OCI-LY7 (cell line): ENCODE results near the gene PCARE. TPM values are rescaled to one million over a fixed set of nuclear protein-coding genes. Genes with fewer than 3 reads are reported as not detected.

Experiments used
- BruUV-seq: library from RNA; stranded (reverse); fragments of 400-500 nt; replicated peaks from 2 replicates; lab custom pipeline; 2021; lab: Mats Ljungman, UMichigan
- CTCF ChIA-PET: fragments of 300-600 bp; sonication (Branson Sonifier 250); formaldehyde crosslinking; loops from one replicate; lab custom pipeline; 2022; ENCODE audit warnings: antibody characterized with exemption; ENCODE audit not compliant: unreplicated experiment; lab: Charles Lee
- POLR2A ChIA-PET: fragments of 300-600 bp; sonication (Branson Sonifier 250); formaldehyde crosslinking; loops from one replicate; lab custom pipeline; 2022; ENCODE audit warnings: antibody characterized with exemption; lab: Charles Lee
- DNase-seq: peaks from one replicate; pipeline ENCODE4 v3.0.0-alpha.2; 2015; ENCODE audit warnings: low spot score
- H2AFZ ChIP-seq: fragments of 200-600 bp; sonication (generic), shearing (Covaris generic); 2 replicates; pipeline ENCODE4 v1.6.1; 2014; ENCODE audit warnings: mild to moderate bottlenecking, antibody characterized with exemption, low read length, moderate library complexity
- H3K27ac ChIP-seq: fragments of 200-600 bp; sonication (generic); 2 replicates; pipeline ENCODE4 v1.5.1; 2014; ENCODE audit warnings: mixed run types, low read depth, mild to moderate bottlenecking, moderate library complexity, low read length, inconsistent platforms; ENCODE audit not compliant: poor library complexity, severe bottlenecking
- H3K36me3 ChIP-seq: fragments of 200-600 bp; sonication (generic); 2 replicates; pipeline ENCODE4 v1.6.1; 2014; ENCODE audit warnings: mild to moderate bottlenecking, antibody characterized with exemption, low read length, moderate library complexity, mixed read lengths; ENCODE audit not compliant: insufficient read depth
- H3K4me1 ChIP-seq: fragments of 200-600 bp; sonication (generic); 2 replicates; pipeline ENCODE4 v1.5.1; 2014; ENCODE audit warnings: mild to moderate bottlenecking, low read length; ENCODE audit not compliant: insufficient read depth, poor library complexity, severe bottlenecking
- H3K4me2 ChIP-seq: fragments of 200-600 bp; sonication (generic); 2 replicates; pipeline ENCODE4 v1.6.1; 2014; ENCODE audit warnings: mild to moderate bottlenecking, low read length
- H3K4me3 ChIP-seq: fragments of 200-600 bp; sonication (generic); 2 replicates; pipeline ENCODE4 v1.5.1; 2014; ENCODE audit warnings: mild to moderate bottlenecking, low read depth, low read length; ENCODE audit not compliant: poor library complexity, severe bottlenecking
- H3K79me2 ChIP-seq: fragments of 200-600 bp; sonication (generic); 2 replicates; pipeline ENCODE4 v1.6.1; 2016; ENCODE audit warnings: low read depth, mild to moderate bottlenecking, low read length, moderate library complexity, mixed read lengths; ENCODE audit not compliant: insufficient read depth
- H3K9me2 ChIP-seq: fragments of 200-600 bp; sonication (generic); 2 replicates; pipeline ENCODE4 v1.6.1; 2016; ENCODE audit warnings: mild to moderate bottlenecking, low read length, mixed read lengths; ENCODE audit not compliant: insufficient read depth
- H3K9me3 ChIP-seq: fragments of 200-600 bp; sonication (generic); 2 replicates; pipeline ENCODE4 v1.6.1; 2014; ENCODE audit warnings: mild to moderate bottlenecking, mixed run types, low read length, mixed read lengths
- H4K20me1 ChIP-seq: fragments of 200-600 bp; sonication (generic); 2 replicates; pipeline ENCODE4 v1.6.1; 2014; ENCODE audit warnings: mild to moderate bottlenecking, antibody characterized with exemption, low read length, moderate library complexity, mixed read lengths; ENCODE audit not compliant: insufficient read depth
- CTCF ChIP-seq: fragments of 200-600 bp; sonication (generic); conservative IDR thresholded peaks from 2 replicates; pipeline ENCODE4 v1.5.1; 2014; ENCODE audit warnings: mild to moderate bottlenecking, antibody characterized with exemption, low read length, moderate library complexity, mixed read lengths
- EZH2phosphoT487 ChIP-seq: fragments of 200-600 bp; sonication (generic); IDR thresholded peaks from 2 replicates; pipeline ENCODE4 v1.6.1; 2018; ENCODE audit warnings: low read depth, borderline replicate concordance, mild to moderate bottlenecking, mixed run types, antibody characterized with exemption, low read length, moderate library complexity, mixed read lengths
- intact Hi-C: fragments of 100-400 bp; cut with micrococcal nuclease; formaldehyde crosslinking; loops from one replicate; pipeline ENCODE4 v1.10.0; 2022; ENCODE audit not compliant: unreplicated experiment
- total RNA-seq, 2 experiments: library from RNA; depleted of rRNA in 1 of 2; stranded (reverse); fragments of >200 nt in 1 of 2; shearing (Covaris generic) in 1 of 2; gene quantifications; 2 replicates each; pipeline ENCODE4 v1.2.3, GENCODE V29; 2014 to 2022

PCARE gene
- total RNA-seq, 2 experiments from 2014 or later, result not detected

GRCh38 chr2:29059624-29060023 lies 14.7 kb downstream of the PCARE start:
- DNase-seq, result no peak
- intact Hi-C loops, result no loop called here
- Histone ChIP-seq H3K9me3 (no peaks in the 10 kb centered on the region), H3K4me1 (no peaks in the 10 kb centered on the region), H3K27ac (no peak overlapping the region), H3K79me2 (no peaks in the 10 kb centered on the region), H3K9me2 (no peaks in the 10 kb centered on the region), H3K4me3 (no peak overlapping the region), H2AFZ (no peak overlapping the region), H3K36me3 (no peaks in the 10 kb centered on the region), H4K20me1 (no peaks in the 10 kb centered on the region), H3K4me2 (no peak overlapping the region)
- ChIA-PET CTCF (no interaction called here), POLR2A (no interaction called here)
- TF ChIP-seq EZH2phosphoT487 (no peak), CTCF (no peak)
- BruUV-seq, result no TSS peak

GRCh38 chr2:29057006-29057405 lies 17.3 kb downstream of the PCARE start:
- POLR2A ChIA-PET, result interaction anchor here (0.5 to 0.6 kb wide), 2 partner anchors 537 to 1778 kb away, joined by 3 read pairs; no protein-coding TSS in a partner anchor
- intact Hi-C loops, result no loop called here
- CTCF ChIA-PET, result no interaction called here
- H3K4me2 ChIP-seq, result no peak overlapping the region
- no peaks in the 10 kb centered on the region for H3K36me3 ChIP-seq
- H3K9me2 ChIP-seq, result no peaks in the 10 kb centered on the region
- no peak overlapping the region for H3K4me3 ChIP-seq
- no peaks in the 10 kb centered on the region for H3K79me2 ChIP-seq
- H3K9me3 ChIP-seq, result no peaks in the 10 kb centered on the region
- BruUV-seq, result no TSS peak
- DNase-seq, result no peak
- H3K27ac ChIP-seq, result no peak overlapping the region
- no peaks in the 10 kb centered on the region for H4K20me1 ChIP-seq
- H2AFZ ChIP-seq, result no peak overlapping the region
- H3K4me1 ChIP-seq, result no peaks in the 10 kb centered on the region
- TF ChIP-seq EZH2phosphoT487, result no peak
- TF ChIP-seq CTCF, result no peak

- BruUV-seq, result no TSS peak
- POLR2A ChIA-PET, result interaction anchor here (0.6 kb wide), 1 partner anchor 582 kb away, joined by 3 read pairs; no protein-coding TSS in a partner anchor
- no peak overlapping the region for H3K27ac ChIP-seq
- H2AFZ ChIP-seq, result no peak overlapping the region
- no peaks in the 10 kb centered on the region for H3K36me3 ChIP-seq
- CTCF ChIA-PET, result no interaction called here
- TF ChIP-seq EZH2phosphoT487, result no peak
- no peak for TF ChIP-seq CTCF
- no peak overlapping the region for H3K4me2 ChIP-seq
- H4K20me1 ChIP-seq, result no peaks in the 10 kb centered on the region
- no peaks in the 10 kb centered on the region for H3K9me2 ChIP-seq
- intact Hi-C loops, result no loop called here
- H3K9me3 ChIP-seq, result no peaks in the 10 kb centered on the region
- H3K79me2 ChIP-seq, result no peaks in the 10 kb centered on the region
- no peak for DNase-seq
- no peak overlapping the region for H3K4me3 ChIP-seq
- H3K4me1 ChIP-seq, result no peaks in the 10 kb centered on the region
Measured at GRCh38 chr2:29056452-29056851, 17.9 kb downstream of the PCARE start.
